CD4-positive, alpha-beta T cell treated with Interleukin-17A for 1 hour (primary cell): ENCODE results near the gene RNF5.

Experiments
- DNase-seq: peaks from one replicate; pipeline ENCODE4 v3.0.0-alpha.2; 2020

The RNF5 gene

GRCh38 chr6:32212076-32212760 lies 34.0 kb downstream of the RNF5 start:
- no peak for DNase-seq

GRCh38 chr6:32213649-32214048 lies 35.4 kb downstream of the RNF5 start:
- no peak for DNase-seq

- DNase-seq, result no peak
Observed at GRCh38 chr6:32214126-32214525, 35.9 kb downstream of the RNF5 start.

GRCh38 chr6:32215617-32216016 lies 37.4 kb downstream of the RNF5 start:
- no peak for DNase-seq

GRCh38 chr6:32216285-32216684 lies 38.1 kb downstream of the RNF5 start:
- no peak for DNase-seq

- no peak for DNase-seq
Observed at GRCh38 chr6:32216998-32217397, 38.8 kb downstream of the RNF5 start.

GRCh38 chr6:32218167-32218566 lies 40.0 kb downstream of the RNF5 start:
- no peak for DNase-seq

GRCh38 chr6:32220021-32220420 lies 41.8 kb downstream of the RNF5 start:
- no peak for DNase-seq

GRCh38 chr6:32222333-32223230 lies 44.4 kb downstream of the RNF5 start:
- no peak for DNase-seq

- no peak for DNase-seq
Observed at GRCh38 chr6:32223258-32224235, 45.3 kb downstream of the RNF5 start, which contains the start of gene NOTCH4. Gene NOTCH4 (minus strand): TSS chr6:32224067. CDS start chr6:32223928, 139 bp downstream.

- DNase-seq, result no peak
Observed at GRCh38 chr6:32224696-32225095, 46.5 kb downstream of the RNF5 start.

- no peak for DNase-seq
Observed at GRCh38 chr6:32226434-32226833, 48.2 kb downstream of the RNF5 start.
